Muscle of leg (tissue), 11 donors: ENCODE data around the gene CEP170B. TPM values are rescaled to one million over a fixed set of nuclear protein-coding genes. Genes with fewer than 3 reads are reported as not detected.

Experiments
- DNase-seq: peaks from one replicate; pipeline ENCODE4 v3.0.0; 2013
- H3K27ac ChIP-seq: one replicate; pipeline ENCODE4 v1.5.1; 2013; ENCODE audit warnings: mild to moderate bottlenecking, low read length, control low read depth
- H3K27me3 ChIP-seq: one replicate; pipeline ENCODE4 v1.6.1; 2013; ENCODE audit warnings: low read length; ENCODE audit not compliant: control insufficient read depth, insufficient read depth
- H3K36me3 ChIP-seq: one replicate; pipeline ENCODE4 v1.6.1; 2013; ENCODE audit warnings: low read length; ENCODE audit not compliant: control insufficient read depth, insufficient read depth
- H3K4me1 ChIP-seq: one replicate; pipeline ENCODE4 v1.6.1; 2013; ENCODE audit warnings: low read length; ENCODE audit not compliant: control insufficient read depth, insufficient read depth
- H3K4me3 ChIP-seq: one replicate; pipeline ENCODE4 v1.5.1; 2013; ENCODE audit warnings: low read length, control low read depth
- H3K9me3 ChIP-seq: replicated peaks from 2 replicates; pipeline ENCODE4 v1.6.1; 2013; ENCODE audit warnings: low read depth, low read length; ENCODE audit not compliant: control insufficient read depth
- WGBS: methylation state at CpG from one replicate; pipeline ENCODE4 v1.1.5; 2013; ENCODE audit warnings: missing lambda C conversion rate; ENCODE audit not compliant: insufficient coverage; 5-methylcytosine and 5-hydroxymethylcytosine counted together
- polyA plus RNA-seq, 8 donors: library from polyadenylated mRNA; unstranded; fragments of 120-200 nt; gene quantifications; one replicate each; pipeline versions ENCODE4 v1.2.1 to v1.2.3, GENCODE V29; 2013; ENCODE audit warnings: inconsistent platforms in 1 of 8, low replicate concordance in 1 of 8; ENCODE audit not compliant: insufficient read length in 8 of 8, insufficient read depth in 1 of 8
- total RNA-seq: library from RNA; stranded (reverse); fragments of 120-200 nt; gene quantifications from one replicate; pipeline ENCODE4 v1.2.4, GENCODE V29; 2013

CEP170B gene
- total and polyA plus RNA-seq, 9 donors: 1.6 to 5.1 (median 2.6) TPM

DNA sequence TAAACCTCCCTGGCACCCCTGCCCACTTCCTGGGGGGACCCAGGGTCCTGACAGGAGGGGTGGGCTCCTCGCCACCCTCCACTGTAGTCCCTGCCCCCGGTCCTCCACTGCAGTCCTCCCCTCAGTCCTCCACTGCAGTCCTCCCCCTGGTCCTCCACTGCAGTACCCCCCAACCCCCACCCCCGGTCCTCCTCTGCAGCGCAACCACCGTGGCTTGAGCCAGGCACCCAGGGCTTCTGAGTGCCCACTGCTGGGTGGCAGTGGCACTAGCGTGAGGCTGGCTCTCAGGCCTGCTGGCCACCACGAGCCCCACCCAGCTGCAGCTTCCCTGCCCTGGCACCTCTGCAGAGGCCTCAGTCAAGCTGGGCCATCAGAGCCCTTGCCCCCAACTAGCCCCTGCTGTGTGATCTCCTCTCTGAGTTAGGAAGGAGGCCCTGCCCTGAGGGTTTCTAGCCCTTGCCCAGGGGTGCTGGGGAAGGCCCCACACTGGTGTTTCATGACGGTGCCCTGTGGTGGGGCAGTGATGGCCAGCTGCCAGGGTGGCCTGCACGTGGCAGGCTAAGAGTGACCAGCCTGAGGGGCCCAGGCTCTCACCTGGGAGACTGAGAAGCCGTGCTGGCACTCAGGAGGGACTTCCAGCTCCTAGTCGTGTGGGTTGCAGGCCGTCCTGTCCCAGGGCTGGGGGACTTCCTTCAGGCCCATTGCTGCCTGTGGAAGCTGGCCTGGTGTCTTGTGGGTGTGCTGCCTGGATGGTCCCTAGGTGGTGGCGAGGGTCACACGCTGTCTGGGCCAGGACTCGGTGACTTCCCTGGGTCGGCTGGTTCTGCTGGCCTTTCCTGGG is 9.7 kb downstream of the CEP170B start:
- peaks cover 38% of the 10 kb centered on the region for H3K4me1 ChIP-seq
- no peak overlapping the region for H3K4me3 ChIP-seq
- H3K9me3 ChIP-seq: no peaks in the 10 kb centered on the region
- H3K27ac ChIP-seq: no peak overlapping the region
- peaks cover 10% of the 10 kb centered on the region for H3K27me3 ChIP-seq
- 72% methylated on average over 13 of the region's 16 CpGs for WGBS
- H3K36me3 ChIP-seq: no peaks in the 10 kb centered on the region
- DNase-seq: no peak

DNA sequence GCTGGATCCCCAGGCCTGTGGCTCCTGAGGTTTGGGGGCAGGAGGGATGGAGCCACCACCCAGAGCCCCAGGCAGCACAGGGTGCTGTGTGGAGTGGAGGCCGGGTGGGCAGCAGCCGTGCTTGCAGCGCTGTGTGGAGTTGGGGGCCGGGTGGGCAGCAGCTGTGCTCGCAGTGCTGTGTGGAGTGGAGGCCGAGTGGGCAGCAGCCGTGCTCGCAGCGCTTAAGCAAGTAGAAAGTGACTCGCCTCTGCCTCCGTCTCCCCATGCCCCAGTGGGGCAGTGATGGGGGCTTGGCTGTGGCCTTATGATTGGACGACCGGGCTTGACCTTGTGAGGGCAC is 10.3 kb downstream of the CEP170B start:
- no peak for DNase-seq
- Histone ChIP-seq H3K4me1 (peaks cover 44% of the 10 kb centered on the region), H3K27ac (no peak overlapping the region), H3K27me3 (peaks cover 10% of the 10 kb centered on the region), H3K4me3 (no peak overlapping the region), H3K9me3 (no peaks in the 10 kb centered on the region), H3K36me3 (no peaks in the 10 kb centered on the region)
- 89% methylated on average over 12 of the region's 13 CpGs for WGBS

DNA sequence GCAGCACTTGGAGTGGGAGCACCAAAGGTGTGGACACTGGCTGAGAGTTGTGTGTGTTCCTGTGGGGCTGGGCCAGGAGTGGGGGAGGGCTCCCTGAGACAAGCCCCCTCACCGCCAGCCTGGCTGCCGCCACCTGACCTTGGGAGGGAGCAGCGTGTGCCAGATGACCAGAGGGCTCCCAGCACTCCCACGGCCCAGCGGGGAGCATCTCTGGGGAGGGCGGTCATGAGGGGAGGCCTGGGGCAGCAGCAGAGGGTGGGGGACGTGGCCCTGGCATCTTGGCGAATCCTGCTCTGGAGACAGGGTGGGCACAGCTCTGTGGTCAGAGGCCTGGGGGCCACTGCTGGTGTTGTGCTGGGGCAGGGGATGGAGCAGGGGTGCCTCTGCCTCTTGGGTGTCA is 10.7 kb downstream of the CEP170B start:
- Histone ChIP-seq H3K27me3 (peaks cover 10% of the 10 kb centered on the region), H3K4me3 (no peak overlapping the region), H3K4me1 (peaks cover 48% of the 10 kb centered on the region), H3K27ac (no peak overlapping the region), H3K36me3 (no peaks in the 10 kb centered on the region), H3K9me3 (no peaks in the 10 kb centered on the region)
- 82% methylated on average over 7 of the region's 8 CpGs for WGBS
- DNase-seq: no peak

DNA sequence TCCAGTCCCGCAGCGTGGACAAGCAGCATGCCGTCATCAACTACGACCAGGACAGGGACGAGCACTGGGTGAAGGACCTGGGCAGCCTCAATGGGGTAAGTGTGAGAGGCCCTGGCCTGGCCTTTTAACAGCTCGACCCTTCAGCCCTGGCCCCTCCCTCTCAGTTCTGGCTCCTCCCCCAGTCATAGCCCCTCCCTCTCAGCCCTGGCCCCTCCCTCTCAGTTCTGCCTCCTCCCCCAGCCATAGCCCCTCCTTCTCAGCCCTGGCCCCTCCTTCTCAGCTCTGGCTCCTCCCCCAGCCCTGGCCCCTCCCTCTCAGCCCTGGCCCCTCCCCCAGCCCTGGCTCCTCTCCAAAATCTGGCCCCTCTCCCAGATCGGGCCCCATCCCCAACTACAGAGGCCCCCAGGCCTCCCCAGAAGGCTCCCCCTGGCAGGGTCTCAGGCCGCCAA is 11.2 kb downstream of the CEP170B start:
- no peak overlapping the region for H3K27ac ChIP-seq
- no peak for DNase-seq

DNA sequence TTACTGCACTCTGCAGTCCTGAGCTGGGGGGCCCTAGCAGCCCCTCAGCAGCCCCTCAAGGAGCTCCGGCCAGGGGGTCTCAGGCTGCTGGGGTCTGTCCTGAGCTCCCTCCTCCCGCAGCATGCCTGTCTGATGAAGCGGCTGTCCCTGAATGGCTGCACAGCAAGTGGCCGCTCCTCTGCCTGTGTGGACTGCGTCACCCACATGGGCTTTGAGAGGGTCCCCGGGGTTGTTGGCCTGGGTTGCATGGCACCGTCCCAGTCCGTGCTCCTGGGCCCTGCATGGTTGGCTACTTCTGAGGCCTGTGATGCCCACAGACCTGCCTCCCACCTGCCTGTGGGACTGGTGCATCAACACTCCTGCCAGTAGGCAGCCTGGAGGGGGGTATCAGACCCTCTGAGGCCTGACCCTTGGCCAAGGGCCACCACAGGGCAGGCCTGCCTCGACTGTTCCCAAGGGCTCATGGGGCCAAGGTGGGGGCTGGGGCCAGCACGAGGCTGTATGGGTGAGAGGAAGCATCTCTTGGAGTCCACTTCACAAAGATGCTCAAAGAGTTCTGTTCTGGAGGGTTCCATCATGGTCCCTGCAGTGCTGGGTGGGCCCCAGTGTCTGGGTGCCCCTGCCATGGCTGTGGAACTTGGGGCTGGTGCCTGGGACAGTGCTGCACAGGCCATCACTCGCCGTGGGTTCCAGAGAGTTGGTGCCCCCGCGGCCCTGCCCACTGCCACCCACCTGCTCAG is 12.2 kb downstream of the CEP170B start:
- peaks cover 10% of the 10 kb centered on the region for H3K27me3 ChIP-seq
- no peaks in the 10 kb centered on the region for H3K36me3 ChIP-seq
- WGBS: 85% methylated on average over 11 of the region's 14 CpGs
- H3K9me3 ChIP-seq: no peaks in the 10 kb centered on the region
- H3K27ac ChIP-seq: no peak overlapping the region
- no peak overlapping the region for H3K4me3 ChIP-seq
- H3K4me1 ChIP-seq: peaks cover 59% of the 10 kb centered on the region
- DNase-seq: no peak

More for the DNA sequence above, 11.2 kb downstream of the CEP170B start:
- H3K4me1 ChIP-seq: peaks cover 52% of the 10 kb centered on the region
- H3K27me3 ChIP-seq: peaks cover 10% of the 10 kb centered on the region
- no peak overlapping the region for H3K4me3 ChIP-seq
- H3K9me3 ChIP-seq: no peaks in the 10 kb centered on the region
- H3K36me3 ChIP-seq: no peaks in the 10 kb centered on the region
- WGBS: 84% methylated on average over 5 of the region's 8 CpGs

DNA sequence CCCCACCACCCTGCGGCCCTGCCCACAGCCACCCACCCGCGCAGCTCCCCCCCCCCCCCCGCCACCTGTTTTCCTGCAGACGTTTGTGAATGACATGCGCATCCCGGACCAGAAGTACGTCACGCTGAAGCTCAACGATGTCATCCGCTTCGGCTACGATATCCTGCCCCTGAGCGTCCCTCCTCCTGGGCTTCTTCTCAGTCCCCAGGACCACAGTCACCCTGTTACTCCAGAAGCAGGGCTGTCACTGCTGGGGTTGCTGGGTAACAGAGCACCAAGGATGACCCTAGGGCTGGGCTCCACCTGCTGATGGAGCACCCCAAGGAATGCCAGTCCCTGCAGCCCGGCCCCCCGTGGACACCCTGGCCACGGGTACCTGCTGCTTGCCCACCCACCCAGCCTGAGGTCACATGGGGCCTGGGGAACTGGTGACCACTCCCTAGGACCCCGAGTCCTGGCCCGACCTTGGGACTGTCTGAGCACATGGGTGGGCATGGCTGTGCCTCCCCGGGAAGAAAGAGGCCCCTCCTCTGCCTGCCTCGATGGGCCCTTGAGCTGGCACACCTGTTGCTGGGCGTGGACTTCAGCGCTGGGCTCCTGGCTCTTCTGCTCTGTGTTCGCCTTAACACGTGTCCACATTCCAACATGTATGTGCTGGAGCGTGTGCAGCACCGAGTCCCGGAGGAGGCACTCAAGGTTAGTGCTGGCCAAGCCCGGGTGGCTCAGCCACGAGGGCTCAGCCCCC is 12.9 kb downstream of the CEP170B start:
- Histone ChIP-seq H3K27ac (no peak overlapping the region), H3K9me3 (no peaks in the 10 kb centered on the region), H3K36me3 (no peaks in the 10 kb centered on the region), H3K27me3 (peaks cover 6% of the 10 kb centered on the region), H3K4me3 (no peak overlapping the region), H3K4me1 (peaks cover 59% of the 10 kb centered on the region)
- no peak for DNase-seq
- WGBS: 74% methylated on average over 27 of the region's 30 CpGs

DNA sequence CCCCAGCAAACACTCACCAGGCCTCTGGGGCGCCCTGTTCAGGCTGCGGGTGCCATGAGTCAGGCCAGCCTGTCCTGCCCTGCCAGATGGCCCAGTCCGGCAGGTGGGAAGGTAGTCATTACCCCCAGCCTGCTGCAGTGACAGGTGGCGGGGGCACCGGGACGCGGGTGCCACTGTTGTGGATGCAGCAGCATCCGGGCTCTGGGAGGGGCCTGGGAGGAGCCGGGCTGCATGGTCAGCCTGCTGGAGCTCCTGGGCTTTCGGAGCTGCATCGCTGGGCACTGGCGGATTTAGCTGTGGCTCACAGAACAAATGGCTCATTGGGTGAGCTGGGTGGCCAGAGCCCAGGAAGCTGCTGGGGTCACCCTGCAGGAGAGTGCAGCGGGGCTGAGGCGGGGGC is 13.5 kb downstream of the CEP170B start:
- Histone ChIP-seq H3K4me3 (no peak overlapping the region), H3K27ac (no peak overlapping the region), H3K36me3 (no peaks in the 10 kb centered on the region), H3K9me3 (no peaks in the 10 kb centered on the region), H3K4me1 (peaks cover 52% of the 10 kb centered on the region), H3K27me3 (peaks cover 6% of the 10 kb centered on the region)
- 78% methylated on average over 14 of the region's 14 CpGs for WGBS
- no peak for DNase-seq

DNA sequence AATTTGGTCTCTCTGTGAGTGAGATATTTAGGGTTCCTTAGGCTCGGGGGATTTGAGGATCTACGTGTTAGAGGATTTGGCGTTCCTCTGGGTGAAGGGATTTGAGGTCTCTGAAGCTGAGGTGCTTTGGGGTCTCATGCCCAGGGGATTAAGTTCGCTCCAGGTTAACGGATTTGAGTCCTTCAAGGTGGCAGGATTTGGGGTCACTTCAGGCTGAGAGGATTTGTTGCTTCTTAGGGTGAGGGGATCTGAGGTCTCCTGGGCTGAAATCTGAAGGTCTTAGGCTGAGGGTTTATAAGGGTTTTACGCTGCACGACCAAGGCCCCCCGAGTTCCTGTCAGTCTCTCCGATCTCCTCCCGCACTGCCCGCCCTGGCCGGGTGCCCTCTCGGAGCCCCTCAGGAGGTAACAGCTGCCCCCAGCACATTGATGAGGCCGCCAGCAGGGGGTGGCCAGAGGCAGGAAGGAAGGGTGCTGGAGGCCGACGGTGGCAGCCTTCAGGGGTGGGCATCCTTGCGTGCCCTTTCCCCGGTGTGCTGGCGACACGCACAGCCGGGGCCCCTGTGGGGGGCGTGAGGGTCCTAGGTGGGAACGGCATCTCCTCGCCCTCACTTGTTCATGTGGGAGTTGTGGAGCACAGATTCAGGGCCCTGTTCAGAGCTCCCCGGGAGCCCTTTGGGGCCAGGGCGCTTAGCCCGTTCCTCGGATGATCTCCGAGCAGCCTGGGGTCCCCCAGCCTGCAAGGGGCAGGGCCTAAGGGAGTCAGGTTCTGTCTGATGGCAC is 14.3 kb downstream of the CEP170B start:
- Histone ChIP-seq H3K36me3 (no peaks in the 10 kb centered on the region), H3K4me1 (peaks cover 49% of the 10 kb centered on the region), H3K4me3 (no peak overlapping the region), H3K27ac (no peak overlapping the region), H3K27me3 (peaks cover 6% of the 10 kb centered on the region), H3K9me3 (no peaks in the 10 kb centered on the region)
- DNase-seq: no peak
- WGBS: 83% methylated on average over 13 of the region's 29 CpGs

DNA sequence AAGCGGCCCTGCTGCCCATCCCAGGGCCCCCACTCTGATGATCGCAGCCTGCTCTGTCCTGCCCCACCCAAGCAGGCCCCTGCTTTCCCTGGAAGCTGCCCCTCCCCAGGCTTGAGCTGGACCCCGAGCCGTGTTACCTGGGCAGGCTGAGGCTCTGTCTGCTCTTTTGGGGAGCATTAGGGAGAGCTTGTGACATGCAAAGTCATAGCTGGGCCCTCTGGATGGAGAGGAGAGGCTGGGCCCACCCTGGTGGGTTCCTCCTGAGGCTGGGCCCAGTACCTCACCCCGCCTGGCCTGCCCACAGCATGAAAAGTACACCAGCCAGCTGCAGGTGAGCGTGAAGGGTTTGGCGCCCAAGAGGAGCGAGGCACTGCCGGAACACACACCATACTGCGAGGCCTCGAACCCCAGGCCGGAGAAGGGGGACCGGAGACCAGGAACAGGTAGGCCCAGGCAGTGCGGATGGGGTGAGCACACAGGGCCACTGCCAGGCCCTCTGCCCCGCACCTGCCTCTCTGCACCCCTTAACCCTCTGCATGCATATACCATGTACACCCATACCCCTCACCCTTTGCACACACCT is 15.0 kb downstream of the CEP170B start:
- no peak overlapping the region for H3K4me3 ChIP-seq
- H3K4me1 ChIP-seq: peaks cover 51% of the 10 kb centered on the region
- WGBS: 94% methylated on average over 13 of the region's 15 CpGs
- H3K36me3 ChIP-seq: no peaks in the 10 kb centered on the region
- peaks cover 6% of the 10 kb centered on the region for H3K27me3 ChIP-seq
- no peak overlapping the region for H3K27ac ChIP-seq
- no peaks in the 10 kb centered on the region for H3K9me3 ChIP-seq
- DNase-seq: no peak
